Endodermal cell (in vitro differentiated cells): Measurements from ENCODE around the gene FER. TPM values are rescaled to one million over a fixed set of nuclear protein-coding genes. Genes with fewer than 3 reads are reported as not detected.
A peak's percentile ranks its signal among the peaks of the same experiment; 100 is the strongest.

Source experiments
- DNase-seq: peaks from one replicate; pipeline ENCODE4 v3.0.0-alpha.2; 2017
- H3K27ac ChIP-seq: 2 replicates; pipeline ENCODE4 v1.5.1; 2013; ENCODE audit warnings: mild to moderate bottlenecking, low read depth, low read length, moderate library complexity
- H3K27me3 ChIP-seq: 2 replicates; pipeline ENCODE4 v1.6.1; 2013; ENCODE audit warnings: mild to moderate bottlenecking, low read length, moderate library complexity; ENCODE audit not compliant: insufficient read depth, control insufficient read depth, poor library complexity, severe bottlenecking
- H3K36me3 ChIP-seq: 2 replicates; pipeline ENCODE4 v1.7.0; 2013; ENCODE audit warnings: mild to moderate bottlenecking, low read length, moderate library complexity; ENCODE audit not compliant: control insufficient read depth, insufficient read depth
- H3K4me1 ChIP-seq: one replicate; pipeline ENCODE4 v1.7.0; 2013; ENCODE audit warnings: low read length; ENCODE audit not compliant: control insufficient read depth, insufficient read depth
- H3K4me3 ChIP-seq: 2 replicates; pipeline ENCODE4 v1.5.1; 2013; ENCODE audit warnings: mild to moderate bottlenecking, low read length, moderate library complexity
- H3K9ac ChIP-seq: 2 replicates; pipeline ENCODE4 v1.6.1; 2013; ENCODE audit warnings: mild to moderate bottlenecking, low read length, moderate library complexity; ENCODE audit not compliant: poor library complexity, severe bottlenecking; ENCODE audit errors: extremely low read depth
- H3K9me3 ChIP-seq: 2 replicates; pipeline ENCODE4 v1.6.1; 2013; ENCODE audit warnings: mild to moderate bottlenecking, low read length, moderate library complexity; ENCODE audit not compliant: control insufficient read depth
- H3K27ac Mint-ChIP-seq: 2 replicates; pipeline ENCODE4 v1.8.0; 2020; ENCODE audit warnings: mixed read lengths
- H3K27me3 Mint-ChIP-seq: 2 replicates; pipeline ENCODE4 v1.8.0; 2021; ENCODE audit warnings: mild to moderate bottlenecking, mixed read lengths; ENCODE audit not compliant: insufficient read depth
- H3K36me3 Mint-ChIP-seq: 2 replicates; pipeline ENCODE4 v1.8.0; 2020; ENCODE audit warnings: low read depth, mixed read lengths
- H3K4me1 Mint-ChIP-seq: 2 replicates; pipeline ENCODE4 v1.8.0; 2020; ENCODE audit warnings: mixed read lengths
- H3K4me3 Mint-ChIP-seq: 2 replicates; pipeline ENCODE4 v1.8.0; 2020; ENCODE audit warnings: mild to moderate bottlenecking, moderate library complexity, mixed read lengths
- H3K9me3 Mint-ChIP-seq: 2 replicates; pipeline ENCODE4 v1.8.0; 2020; ENCODE audit warnings: mild to moderate bottlenecking, mixed read lengths
- CTCF ChIP-seq: fragments of 200-600 bp; sonication (generic); conservative IDR thresholded peaks from 2 replicates; pipeline ENCODE4 v1.5.0; 2021; ENCODE audit warnings: antibody characterized with exemption, mild to moderate bottlenecking
- WGBS, 2 experiments: methylation state at CpG; one replicate each; pipeline versions ENCODE4 v1.1.5 to v1.1.7; 2013; ENCODE audit warnings: missing lambda C conversion rate in 2 of 2, mixed read lengths in 1 of 2; ENCODE audit not compliant: insufficient coverage in 1 of 2, insufficient read length in 1 of 2; 5-methylcytosine and 5-hydroxymethylcytosine counted together
- total RNA-seq, 2 donors: library from RNA; stranded (reverse); fragmentation: NEBNext Ultra II Directional in 1 of 2; extraction: Animal tissue kit (Norgen Biotek cat#: 25700) in 1 of 2; gene quantifications; 2 replicates in 1 of 2; 3 replicates in 1 of 2; pipeline ENCODE4 v1.2.1, GENCODE V29; 2021

Gene FER
- total RNA-seq, 2 donors from 2014 or later: 24.5 to 26.8 TPM

- Mint-ChIP-seq H3K4me1 (peaks cover 16% of the 10 kb centered on the region), H3K27me3 (no peaks in the 10 kb centered on the region), H3K4me3 (no peak overlapping the region), H3K9me3 (peaks cover 3% of the 10 kb centered on the region), H3K36me3 (no peaks in the 10 kb centered on the region), H3K27ac (no peak overlapping the region)
- H3K9me3 ChIP-seq: peaks cover 20% of the 10 kb centered on the region
- 93 to 94% methylated on average over 5 of the region's 5 CpGs for WGBS, 2 experiments
- no peaks in the 10 kb centered on the region for H3K27me3 ChIP-seq
- H3K27ac ChIP-seq: no peak overlapping the region
- DNase-seq: no peak
- TF ChIP-seq CTCF: no peak
- H3K36me3 ChIP-seq: no peaks in the 10 kb centered on the region
- no peak overlapping the region for H3K4me3 ChIP-seq
- H3K9ac ChIP-seq: no peak overlapping the region
- no peaks in the 10 kb centered on the region for H3K4me1 ChIP-seq
Measured at GRCh38 chr5:108739906-108740305, 7.8 kb upstream of the FER start.

GRCh38 chr5:108743319-108743718 lies 4.4 kb upstream of the FER start:
- peak overlapping the region; percentile 21 for H3K4me3 ChIP-seq
- peaks cover 22% of the 10 kb centered on the region for H3K4me1 Mint-ChIP-seq
- TF ChIP-seq CTCF: no peak
- peaks cover 20% of the 10 kb centered on the region for H3K9me3 ChIP-seq
- H3K36me3 Mint-ChIP-seq: no peaks in the 10 kb centered on the region
- no peak overlapping the region for H3K9ac ChIP-seq
- H3K27ac ChIP-seq: no peak overlapping the region
- no peak overlapping the region for H3K27ac Mint-ChIP-seq
- H3K4me1 ChIP-seq: no peaks in the 10 kb centered on the region
- H3K27me3 ChIP-seq: no peaks in the 10 kb centered on the region
- H3K36me3 ChIP-seq: no peaks in the 10 kb centered on the region
- H3K9me3 Mint-ChIP-seq: peaks cover 3% of the 10 kb centered on the region
- WGBS, 2 experiments: 55 to 60% methylated on average over 1 of the region's 1 CpG
- H3K27me3 Mint-ChIP-seq: no peaks in the 10 kb centered on the region
- no peak overlapping the region for H3K4me3 Mint-ChIP-seq
- no peak for DNase-seq

DNA sequence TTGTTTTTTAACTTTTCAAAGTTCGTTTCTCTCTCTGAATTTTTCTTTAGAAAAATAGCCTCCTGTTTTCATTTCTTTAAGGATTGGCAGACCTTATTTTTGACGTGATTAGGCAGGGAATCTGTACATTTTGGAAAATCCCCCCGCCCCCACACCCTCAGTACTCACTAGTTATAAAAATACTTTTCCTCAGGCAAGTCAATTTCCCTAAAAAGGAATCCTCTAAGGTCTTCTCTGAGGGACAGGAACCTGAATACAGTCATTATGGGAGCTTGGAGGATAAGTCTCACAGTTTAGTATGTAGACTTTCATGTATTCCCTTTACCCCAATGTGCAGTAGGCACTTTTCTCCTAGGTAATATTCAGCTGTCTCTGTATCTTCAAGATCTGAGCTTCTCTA lies 3.9 kb upstream of the FER start:
- no peaks in the 10 kb centered on the region for H3K27me3 ChIP-seq
- H3K27me3 Mint-ChIP-seq: no peaks in the 10 kb centered on the region
- DNase-seq: no peak
- H3K9me3 Mint-ChIP-seq: peaks cover 3% of the 10 kb centered on the region
- no peak overlapping the region for H3K27ac ChIP-seq
- no peaks in the 10 kb centered on the region for H3K36me3 ChIP-seq
- H3K4me3 ChIP-seq: no peak overlapping the region
- WGBS, 2 experiments: 91% methylated on average over 3 of the region's 3 CpGs; no CpG with 5 or more reads in 1 of the 2 experiments
- no peaks in the 10 kb centered on the region for H3K36me3 Mint-ChIP-seq
- no peaks in the 10 kb centered on the region for H3K4me1 ChIP-seq
- H3K9me3 ChIP-seq: peaks cover 20% of the 10 kb centered on the region
- H3K27ac Mint-ChIP-seq: no peak overlapping the region
- no peak overlapping the region for H3K9ac ChIP-seq
- H3K4me3 Mint-ChIP-seq: no peak overlapping the region
- peaks cover 22% of the 10 kb centered on the region for H3K4me1 Mint-ChIP-seq
- TF ChIP-seq CTCF: no peak
